Skin of body (tissue), 2 donors: Measurements from ENCODE around the gene SYNGR1. TPM values are rescaled to one million over a fixed set of nuclear protein-coding genes. Genes with fewer than 3 reads are reported as not detected.
"Not testable (repeated sequence)": the region's sequence is repeated elsewhere in the genome, so short reads cannot be mapped to it uniquely, and the experiment has no call there.

ENCODE experiments used
- DNase-seq: peaks from one replicate; lab custom pipeline; 2025; lab: John Stamatoyannopoulos, UW
- total RNA-seq: library from RNA; depleted of rRNA; stranded (reverse); fragments of >200 nt; gene quantifications from one replicate; pipeline ENCODE4 v1.2.3, GENCODE V29; 2014

SYNGR1 gene
- total RNA-seq, 1 donor from 2014 or later = 14.6 TPM

DNA sequence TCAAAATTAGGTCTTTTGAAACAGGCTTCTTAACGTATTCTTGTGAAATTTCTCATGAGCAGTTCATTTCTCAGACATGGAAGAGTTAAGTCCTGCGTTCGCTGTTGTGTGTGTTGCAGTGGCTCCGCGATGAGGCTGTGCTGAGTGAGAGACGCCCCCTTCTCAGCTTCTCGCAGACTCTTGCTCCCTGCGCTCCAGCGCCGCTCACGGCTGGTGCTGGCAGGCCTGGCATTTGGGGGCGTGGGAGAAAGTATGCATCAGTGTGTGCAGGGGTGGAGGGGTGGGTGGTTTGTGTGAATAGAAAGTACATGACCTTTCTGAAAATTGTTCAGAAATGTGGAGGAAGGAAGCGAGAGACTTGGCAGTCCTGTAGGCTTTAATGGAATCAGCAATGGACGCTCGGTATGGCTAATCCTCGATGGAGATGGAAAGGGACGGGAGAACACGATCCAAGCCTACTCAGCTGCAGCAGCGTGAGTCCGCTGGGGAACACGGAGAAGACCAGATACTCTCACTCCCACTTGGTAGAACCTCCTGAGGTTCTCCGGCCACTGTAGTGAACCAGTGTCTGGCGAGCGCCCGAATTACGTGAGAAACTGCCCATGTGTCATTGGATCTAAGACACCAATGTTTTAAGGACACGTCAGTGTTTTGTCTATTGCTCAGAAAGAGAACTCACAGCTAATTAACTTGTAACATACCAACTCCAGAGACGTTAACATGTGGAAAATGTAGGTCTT is 55.7 kb downstream of the SYNGR1 start:
- no peak for DNase-seq

DNA sequence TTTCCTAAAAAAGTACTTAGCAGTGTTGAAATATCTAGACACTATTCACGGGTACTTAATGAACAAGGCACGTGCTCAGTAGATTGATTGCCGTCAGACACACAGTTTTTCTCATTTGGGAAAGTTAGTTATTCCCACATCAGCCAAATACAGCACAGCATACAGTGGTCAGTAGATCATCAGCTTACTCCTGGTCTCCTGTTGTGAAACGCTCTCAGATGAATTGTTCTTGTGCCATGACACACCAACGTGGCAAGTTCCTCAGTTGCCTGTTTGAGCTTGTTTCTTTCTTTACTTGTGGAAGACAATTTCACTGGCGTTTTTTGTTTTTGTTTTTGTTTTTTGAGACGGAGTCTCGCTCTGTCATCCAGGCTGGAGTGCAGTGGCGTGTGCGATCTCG is 58.4 kb downstream of the SYNGR1 start:
- DNase-seq = no peak

DNA sequence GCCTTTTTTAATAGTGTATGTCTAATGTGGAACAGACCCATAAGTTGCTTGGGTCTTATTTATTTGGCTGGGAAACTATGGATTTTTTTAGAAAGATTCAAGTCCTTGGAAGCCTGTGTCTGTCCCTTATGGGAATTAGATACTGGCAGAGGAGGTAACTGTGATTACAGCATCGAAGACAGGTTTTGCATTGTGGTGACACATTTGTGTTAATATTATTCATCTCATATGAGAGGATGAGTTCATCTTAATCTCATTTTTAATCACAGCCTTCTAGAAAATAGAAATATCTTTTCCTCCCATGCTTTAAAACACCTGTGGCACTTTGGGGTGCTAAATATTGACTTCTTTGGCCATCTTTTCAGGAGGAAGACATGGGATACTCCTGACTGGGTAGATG is 59.0 kb downstream of the SYNGR1 start:
- no peak for DNase-seq

DNA sequence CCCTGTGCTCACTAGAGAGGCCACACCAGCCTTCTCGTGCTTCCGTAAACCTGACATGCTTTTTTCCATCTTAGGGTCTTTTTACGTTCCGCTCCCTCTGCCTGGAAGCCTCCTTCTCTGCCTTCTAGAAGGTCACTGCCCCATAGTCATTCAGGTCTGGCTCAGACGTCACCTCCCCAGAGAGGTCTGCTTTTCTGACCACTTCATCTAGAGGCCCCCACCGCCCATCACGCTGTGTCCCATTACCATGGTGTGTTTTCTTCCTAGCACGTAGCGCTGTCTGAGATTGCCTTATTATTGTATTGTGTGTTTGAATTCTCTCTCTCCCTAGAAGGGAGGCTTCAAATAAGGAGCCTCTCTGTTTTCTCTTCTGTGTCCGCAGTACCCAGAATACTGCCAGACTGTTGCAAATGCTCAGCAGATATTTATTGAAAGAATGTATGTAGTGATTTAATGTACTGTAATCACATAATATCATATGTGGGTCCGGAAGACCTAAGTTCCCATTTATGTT is 59.8 kb downstream of the SYNGR1 start:
- no peak for DNase-seq

DNA sequence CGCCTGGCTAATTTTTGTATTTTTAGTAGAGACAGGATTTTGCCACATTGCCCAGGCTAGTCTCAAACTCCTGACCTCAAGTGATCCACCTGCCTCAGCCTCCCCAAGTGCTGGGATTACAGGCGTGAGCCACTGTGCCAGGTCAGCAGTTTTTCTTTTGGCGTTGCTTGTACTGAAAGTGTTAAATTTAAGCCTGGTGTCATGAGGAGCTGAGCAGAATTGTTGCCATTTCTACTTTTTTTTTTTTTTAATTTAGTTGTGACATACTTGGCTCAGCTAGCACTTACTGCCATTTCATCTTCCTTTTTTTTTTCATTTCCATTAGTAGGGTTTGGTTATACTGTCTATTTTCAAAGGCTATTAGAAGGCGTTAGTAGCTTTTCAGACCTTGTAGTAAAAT is 60.5 kb downstream of the SYNGR1 start:
- no peak for DNase-seq

DNA sequence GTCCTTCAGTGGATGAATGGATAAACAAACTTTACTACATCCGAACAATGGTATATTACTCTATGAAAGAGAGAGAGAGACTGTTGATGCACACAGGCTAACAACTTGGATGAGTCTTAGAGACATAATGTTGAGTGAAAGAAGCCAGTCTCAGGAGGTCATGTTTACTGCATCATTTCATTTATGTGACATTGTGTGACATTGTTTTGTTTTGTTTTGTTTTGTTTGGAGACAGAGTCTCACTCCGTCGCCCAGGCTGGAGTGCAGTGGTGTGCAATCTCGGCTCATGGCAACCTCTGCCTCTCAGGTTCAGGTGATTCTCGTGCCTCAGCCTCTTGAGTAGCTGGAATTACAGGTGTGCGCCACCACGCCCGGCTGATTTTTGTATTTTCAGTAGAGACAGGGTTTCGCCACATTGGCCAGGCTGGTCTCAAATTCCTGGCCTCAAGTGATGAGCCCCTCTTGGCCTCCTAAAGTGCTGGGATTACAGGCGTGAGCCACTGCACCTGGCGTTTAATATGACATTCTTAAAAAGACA is 62.1 kb downstream of the SYNGR1 start:
- DNase-seq = not testable (repeated sequence)

DNA sequence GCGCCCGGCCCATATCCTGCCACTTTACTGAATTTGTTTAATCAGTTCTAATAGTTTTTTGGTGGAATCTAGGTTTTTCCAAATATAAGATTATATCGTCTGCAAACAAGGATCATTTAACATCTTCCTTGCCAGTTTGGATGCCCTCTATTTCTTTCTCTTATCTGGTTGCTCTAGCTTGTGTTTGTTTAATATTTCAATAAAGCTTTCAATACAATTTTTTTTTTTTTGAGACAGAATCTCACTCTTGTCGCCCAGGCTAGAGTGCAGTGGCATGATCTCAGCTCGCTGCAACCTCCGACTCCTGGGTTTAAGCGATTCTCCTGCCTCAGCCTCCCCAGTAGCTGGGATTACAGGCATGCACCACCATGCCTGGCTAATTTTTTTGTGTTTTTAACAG is 63.4 kb downstream of the SYNGR1 start:
- DNase-seq = not testable (repeated sequence)

DNA sequence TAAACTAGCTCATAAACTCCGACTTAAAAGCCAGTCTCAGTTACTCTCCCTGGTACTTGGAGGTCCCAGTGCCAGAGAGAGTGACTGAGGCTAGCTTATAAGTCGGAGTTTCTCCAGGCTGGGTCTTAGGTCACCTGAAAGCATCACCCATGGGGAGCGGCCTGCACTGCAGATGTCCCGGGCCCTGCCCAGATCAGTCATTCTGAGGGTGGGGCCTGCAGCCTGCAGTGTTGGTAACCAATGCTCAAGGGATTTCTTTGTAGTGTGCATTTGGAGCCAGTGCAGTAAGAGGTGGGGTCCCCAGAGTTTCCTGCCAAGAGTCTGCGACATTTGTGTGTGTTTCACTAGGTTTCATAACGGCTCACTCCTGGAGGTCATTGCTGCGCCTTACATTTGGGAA is 64.6 kb downstream of the SYNGR1 start:
- DNase-seq = no peak

DNA sequence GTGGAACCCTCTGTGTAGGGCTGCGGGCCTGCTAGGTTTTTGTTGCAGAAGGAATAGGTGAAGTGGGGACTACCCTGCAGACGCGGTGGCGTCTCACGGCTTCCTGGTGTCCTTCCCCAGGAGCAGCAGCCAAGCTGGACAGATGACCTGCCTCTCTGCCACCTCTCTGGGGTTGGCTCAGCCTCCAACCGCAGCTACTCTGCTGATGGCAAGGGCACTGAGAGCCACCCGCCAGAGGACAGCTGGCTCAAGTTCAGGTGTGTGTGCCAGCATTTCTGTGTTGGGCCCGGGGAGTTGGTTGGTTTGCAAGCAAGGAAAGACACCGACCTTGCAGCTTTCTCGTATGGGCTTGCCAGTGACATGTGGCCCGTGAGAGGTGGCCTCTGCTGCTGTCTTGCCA is 65.1 kb downstream of the SYNGR1 start:
- DNase-seq = no peak

DNA sequence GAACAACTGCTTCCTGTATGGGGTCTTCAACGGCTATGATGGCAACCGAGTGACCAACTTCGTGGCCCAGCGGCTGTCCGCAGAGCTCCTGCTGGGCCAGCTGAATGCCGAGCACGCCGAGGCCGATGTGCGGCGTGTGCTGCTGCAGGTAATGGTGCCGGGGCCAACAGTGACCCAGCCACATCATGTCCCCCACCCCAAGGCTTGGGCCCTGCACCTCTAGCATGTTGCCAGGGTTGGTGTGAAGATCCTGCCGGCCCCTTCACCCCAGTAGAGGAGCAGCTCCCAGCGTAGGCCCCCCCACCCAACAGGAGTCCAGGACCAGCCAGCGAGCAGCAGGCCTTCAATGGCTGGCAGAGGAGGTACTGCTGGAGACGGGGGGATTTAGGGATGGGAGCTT is 65.7 kb downstream of the SYNGR1 start:
- no peak for DNase-seq

DNA sequence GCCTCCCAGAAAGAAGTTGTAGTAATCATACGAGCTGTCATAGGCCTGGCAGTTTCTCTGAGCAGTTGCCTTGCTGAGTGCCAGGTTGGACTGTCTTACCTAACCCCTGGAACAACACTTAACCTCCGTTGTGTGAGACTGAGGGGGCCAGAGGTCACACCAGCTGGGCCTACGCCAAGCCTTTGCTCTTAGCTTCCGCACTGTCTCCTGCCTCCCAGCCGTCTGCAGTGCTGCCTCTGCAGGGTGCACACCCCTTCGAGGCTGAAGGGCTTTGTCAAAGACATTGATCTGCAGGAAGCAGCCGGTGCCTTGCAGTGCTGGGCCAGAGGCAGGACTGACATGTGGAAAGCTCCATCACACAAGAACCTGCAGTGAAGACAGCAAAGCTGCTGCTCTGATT is 66.5 kb downstream of the SYNGR1 start:
- no peak for DNase-seq

DNA sequence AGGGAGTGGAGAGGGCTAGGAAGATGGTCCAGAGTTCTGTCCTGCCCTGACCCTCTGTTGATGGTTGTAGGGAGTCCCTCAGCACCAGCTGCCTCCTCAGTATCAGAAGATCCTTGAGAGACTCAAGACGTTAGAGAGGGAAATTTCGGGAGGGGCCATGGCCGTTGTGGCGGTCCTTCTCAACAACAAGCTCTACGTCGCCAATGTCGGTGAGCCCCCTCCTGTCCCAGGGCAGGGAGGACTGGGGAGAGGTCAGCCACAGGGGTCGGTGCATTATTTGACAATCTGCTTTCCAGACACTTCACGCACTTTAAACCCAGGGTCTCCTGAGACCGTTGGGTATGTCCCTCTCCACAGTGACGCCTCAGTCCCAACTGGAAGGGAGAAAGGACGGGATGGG is 67.8 kb downstream of the SYNGR1 start:
- no peak for DNase-seq

DNA sequence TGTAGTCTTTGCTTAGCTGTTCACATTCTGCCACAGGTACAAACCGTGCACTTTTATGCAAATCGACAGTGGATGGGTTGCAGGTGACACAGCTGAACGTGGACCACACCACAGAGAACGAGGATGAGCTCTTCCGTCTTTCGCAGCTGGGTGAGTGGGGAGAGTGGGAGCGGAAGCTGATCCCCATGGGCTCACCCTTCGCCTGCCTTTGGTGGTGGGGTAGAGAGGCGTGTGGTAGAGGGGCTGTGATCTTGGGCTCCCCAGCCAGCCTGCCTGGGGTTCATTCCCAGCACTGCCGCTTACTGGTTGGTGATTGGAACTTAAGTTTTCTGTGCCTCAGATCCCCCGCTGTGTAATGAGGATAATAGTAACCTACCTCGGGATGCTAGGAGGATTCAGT is 68.9 kb downstream of the SYNGR1 start:
- no peak for DNase-seq

DNA sequence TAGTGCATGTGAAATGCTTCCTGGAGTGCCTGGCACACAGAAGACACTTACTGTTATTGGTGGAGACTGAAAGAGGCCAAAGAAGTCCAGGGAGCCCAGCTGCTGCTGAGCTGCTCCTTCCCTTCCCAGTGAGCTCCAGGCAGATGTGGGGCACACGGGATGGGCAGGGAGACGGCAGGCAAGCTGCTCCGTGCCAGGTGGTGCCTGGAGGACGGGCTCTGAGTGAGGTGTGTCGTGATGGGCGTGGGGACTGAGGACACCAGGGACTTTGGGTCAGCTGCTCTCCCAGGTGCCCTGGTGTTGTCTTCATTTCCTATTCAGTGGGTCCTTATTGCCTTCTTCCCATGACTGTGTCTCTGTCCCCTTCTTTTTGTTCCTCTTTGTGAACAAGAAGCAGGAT is 69.3 kb downstream of the SYNGR1 start:
- no peak for DNase-seq

DNA sequence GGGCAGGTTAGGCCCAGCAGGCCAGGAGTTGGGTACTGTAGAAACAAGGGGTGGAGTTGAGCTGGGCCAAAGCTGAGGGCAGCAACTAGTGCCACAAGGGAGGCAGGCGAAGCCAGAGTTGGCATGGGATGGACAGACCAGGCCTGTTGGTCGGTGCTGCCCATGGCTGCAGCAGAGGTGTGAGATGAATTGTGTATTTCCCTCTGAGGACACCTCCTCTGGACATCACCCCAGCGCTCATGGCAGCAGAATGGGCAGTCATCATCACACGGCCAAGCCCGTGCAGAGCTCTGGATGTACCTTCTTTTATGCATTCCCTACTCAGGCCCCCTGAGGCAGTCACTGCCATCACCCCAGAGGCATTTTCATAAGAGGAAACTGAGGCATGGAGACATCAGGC is 70.1 kb downstream of the SYNGR1 start:
- DNase-seq = no peak

DNA sequence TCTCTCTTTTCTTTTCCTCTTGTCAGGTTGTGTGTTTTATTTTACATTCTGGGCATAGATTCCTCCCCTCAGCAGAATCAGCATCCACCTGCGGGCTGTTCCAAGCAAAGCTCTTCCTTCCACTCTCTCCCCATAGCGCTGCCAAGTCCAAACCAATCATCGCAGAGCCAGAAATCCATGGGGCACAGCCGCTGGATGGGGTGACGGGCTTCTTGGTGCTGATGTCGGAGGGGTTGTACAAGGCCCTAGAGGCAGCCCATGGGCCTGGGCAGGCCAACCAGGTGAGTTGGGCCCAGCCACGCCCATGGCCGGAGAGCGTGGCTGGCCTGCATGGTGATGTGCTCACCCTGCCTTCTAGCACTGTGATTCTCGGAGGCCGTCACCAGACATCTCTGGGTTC is 71.9 kb downstream of the SYNGR1 start:
- DNase-seq = no peak

DNA sequence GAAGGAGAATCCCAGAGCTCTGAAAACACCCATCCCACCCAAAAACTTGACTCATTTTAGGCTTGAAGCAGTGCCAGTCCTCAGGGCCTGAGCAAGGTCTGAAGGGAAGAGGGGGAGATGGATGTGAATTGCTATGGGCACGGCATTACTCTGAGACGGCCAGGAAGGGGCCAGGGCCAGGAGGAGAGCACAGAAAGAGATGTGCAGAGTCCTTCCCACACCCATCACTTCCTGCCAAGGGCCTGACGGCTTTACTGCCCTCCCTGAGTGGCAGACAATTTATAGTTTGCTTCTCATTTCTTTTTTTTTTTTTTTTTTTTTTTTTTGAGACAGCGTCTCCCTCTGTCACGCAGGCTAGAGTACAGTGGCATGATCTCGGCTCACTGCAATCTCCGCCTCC is 72.3 kb downstream of the SYNGR1 start:
- no peak for DNase-seq

DNA sequence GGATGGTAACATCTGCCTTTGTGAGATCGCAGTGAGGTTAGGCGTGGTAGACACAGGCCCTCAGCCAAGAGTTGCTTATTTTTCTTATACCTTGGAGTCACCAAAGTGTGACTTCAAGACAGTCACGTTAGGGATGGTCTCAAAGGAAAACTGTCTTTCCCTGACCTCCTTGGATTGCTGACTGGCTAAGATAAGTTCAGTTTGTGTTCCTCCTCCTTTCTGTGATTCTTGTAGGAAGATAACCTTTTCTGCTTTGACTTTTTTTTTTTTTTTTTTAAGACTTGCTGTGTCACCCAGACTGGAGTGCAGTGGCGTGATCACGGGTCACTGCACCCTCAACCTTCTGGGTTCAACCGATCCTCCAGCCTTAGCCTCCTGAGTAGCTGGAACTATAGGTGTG is 72.9 kb downstream of the SYNGR1 start:
- no peak for DNase-seq

DNA sequence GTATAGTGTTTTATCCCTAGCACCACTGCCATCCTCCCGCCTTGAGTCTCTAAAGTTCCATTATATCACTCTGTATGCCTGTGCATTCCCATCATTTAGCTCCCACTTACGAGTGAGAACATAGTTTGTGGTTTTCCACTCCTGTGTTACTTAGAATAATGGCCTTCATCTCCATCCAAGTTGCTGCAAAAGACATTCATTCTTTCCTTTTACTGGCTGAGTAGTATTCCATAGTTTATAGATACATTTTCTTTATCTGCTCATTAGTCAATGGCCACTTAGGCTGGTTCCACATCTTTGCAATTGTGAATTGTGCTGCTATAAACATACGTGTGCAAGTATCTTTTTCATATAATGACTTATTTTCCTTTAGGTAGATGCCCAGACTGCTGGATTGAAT is 74.2 kb downstream of the SYNGR1 start:
- no peak for DNase-seq

DNA sequence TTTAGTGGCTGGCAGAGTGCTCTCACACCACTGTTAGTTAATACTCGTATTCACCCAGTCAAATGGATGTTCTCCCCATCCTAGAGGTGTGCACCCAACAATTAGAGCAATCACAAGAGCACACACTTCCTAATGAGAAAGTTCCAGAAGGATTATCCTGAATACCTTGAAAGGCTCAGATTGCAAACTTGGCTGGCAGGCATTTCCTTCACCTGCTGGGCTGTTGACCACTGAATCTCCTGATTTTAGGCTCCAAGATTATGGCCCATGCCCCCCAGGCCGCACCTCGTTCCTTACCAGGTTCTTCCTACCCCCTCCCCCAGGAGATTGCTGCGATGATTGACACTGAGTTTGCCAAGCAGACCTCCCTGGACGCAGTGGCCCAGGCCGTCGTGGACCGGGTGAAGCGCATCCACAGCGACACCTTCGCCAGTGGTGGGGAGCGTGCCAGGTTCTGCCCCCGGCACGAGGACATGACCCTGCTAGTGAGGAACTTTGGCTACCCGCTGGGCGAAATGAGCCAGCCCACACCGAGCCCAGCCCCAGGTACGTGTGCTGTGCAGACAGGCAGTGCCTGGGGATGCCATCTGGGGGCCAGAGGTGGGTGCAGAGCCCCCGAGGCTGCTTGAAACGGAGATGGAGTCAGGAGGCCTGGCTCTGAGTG is 76.7 kb downstream of the SYNGR1 start:
- no peak for DNase-seq

DNA sequence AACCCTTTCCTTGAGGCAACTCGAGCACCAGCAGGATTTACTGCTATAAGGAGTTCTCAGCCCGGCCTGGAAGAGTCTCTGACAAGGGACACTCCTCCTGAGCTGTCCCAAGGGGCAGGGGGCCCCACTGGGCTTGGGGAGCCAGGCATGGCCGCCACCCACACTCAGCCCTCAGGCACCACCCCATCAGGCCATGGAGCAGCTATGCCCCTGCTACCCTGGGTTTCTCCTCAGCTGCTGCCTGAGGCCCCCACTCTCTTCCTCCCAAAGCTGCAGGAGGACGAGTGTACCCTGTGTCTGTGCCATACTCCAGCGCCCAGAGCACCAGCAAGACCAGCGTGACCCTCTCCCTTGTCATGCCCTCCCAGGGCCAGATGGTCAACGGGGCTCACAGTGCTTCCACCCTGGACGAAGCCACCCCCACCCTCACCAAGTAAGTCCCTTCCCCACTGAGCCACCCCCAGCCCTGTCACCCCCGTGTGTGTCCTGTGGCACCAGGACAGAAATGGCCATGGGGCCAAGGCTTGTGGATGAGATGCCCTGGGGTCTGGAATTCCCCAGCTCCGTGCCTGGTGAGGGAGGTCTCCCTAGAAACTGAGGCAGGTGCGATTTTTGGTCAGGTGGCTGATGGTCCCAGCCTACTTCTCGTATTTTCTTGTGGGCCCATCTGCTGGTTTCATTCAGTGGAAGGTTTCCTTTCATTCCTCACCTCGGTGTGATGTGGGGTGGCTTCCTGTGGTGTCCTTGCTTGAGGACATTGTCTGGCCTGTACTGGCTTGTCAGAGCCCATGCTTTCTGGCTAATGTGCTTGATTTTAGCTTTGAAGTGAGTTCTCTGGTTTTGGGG is 78.2 kb downstream of the SYNGR1 start:
- no peak for DNase-seq

DNA sequence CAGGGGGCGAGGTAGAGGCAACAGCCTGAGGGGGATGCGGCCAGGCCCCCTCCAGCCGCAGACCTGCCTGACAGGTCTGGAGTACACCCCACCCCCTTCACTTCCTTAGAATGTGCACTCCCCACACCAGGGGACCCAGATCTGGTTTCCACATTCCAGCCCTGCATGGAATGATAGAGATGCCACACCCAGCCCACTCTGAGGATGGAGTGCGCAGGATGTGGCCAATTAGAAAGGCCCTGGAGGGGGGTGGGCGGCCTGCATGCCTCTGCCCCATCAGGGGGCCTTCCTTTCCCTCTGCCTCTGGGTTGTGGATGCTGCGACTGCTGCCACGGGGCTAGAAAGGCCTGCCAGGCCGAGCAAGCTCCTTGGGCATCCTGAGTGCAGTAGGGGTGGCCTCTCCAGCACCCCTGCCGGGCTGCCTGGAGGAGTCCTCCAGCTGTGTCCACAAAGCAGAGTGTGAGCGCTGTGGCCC is 78.8 kb downstream of the SYNGR1 start:
- no peak for DNase-seq
